ENCODE measurements around the gene LDB3.

Gene LDB3

GRCh38 chr10:86651631-86652331, 16.5 kb upstream of the LDB3 start:
- no peak for DNase-seq

- no peak for DNase-seq
Observed at GRCh38 chr10:86652361-86653202, 15.7 kb upstream of the LDB3 start.

- DNase-seq, result no peak
Observed at GRCh38 chr10:86653379-86653778, 14.9 kb upstream of the LDB3 start.

- no peak for DNase-seq
Observed at GRCh38 chr10:86653987-86654386, 14.3 kb upstream of the LDB3 start.

GRCh38 chr10:86654411-86655172, 13.7 kb upstream of the LDB3 start, which contains the start of gene OPN4:
OPN4 (plus strand) TSS chr10:86654547; CDS start chr10:86654784, 237 bp downstream.
- DNase-seq, result no peak

GRCh38 chr10:86655173-86655540, 13.2 kb upstream of the LDB3 start:
- no peak for DNase-seq

- no peak for DNase-seq
Observed at GRCh38 chr10:86655596-86655995, 12.7 kb upstream of the LDB3 start.

GRCh38 chr10:86657011-86657395, 11.3 kb upstream of the LDB3 start:
- no peak for DNase-seq

GRCh38 chr10:86657396-86658011, 10.8 kb upstream of the LDB3 start:
- DNase-seq, result no peak

GRCh38 chr10:86658261-86658741, 10.0 kb upstream of the LDB3 start:
- DNase-seq, result no peak

- DNase-seq, result no peak
Observed at GRCh38 chr10:86658751-86659150, 9.6 kb upstream of the LDB3 start.

GRCh38 chr10:86659161-86659691, 9.1 kb upstream of the LDB3 start:
- DNase-seq, result no peak

GRCh38 chr10:86659721-86660453, 8.4 kb upstream of the LDB3 start:
- DNase-seq, result no peak

- no peak for DNase-seq
Observed at GRCh38 chr10:86661161-86662025, 6.9 kb upstream of the LDB3 start.

GRCh38 chr10:86662186-86663045, 5.9 kb upstream of the LDB3 start:
- DNase-seq, result no peak

GRCh38 chr10:86663046-86663345, 5.3 kb upstream of the LDB3 start:
- no peak for DNase-seq

- DNase-seq, result no peak
Observed at GRCh38 chr10:86663576-86664339, 4.6 kb upstream of the LDB3 start.

GRCh38 chr10:86664341-86665217, 3.7 kb upstream of the LDB3 start:
- no peak for DNase-seq

Measured in activated CD4-positive, alpha-beta T cell treated with anti-CD3 and anti-CD28 coated beads for 4 hours (primary cell).